Cortex of kidney (tissue), 1 donor: Measurements from ENCODE around the gene RANBP10.
"Not testable (repeated sequence)": the region's sequence is repeated elsewhere in the genome, so short reads cannot be mapped to it uniquely, and the experiment has no call there.

Experiments used
- DNase-seq: peaks from one replicate; lab custom pipeline; 2025; lab: John Stamatoyannopoulos, UW

The RANBP10 gene

GRCh38 chr16:67806428-67807147 is at the start of gene RANBP10, which contains the start of gene TSNAXIP1:
TSS of gene RANBP10 (minus strand) at chr16:67806560. CDS start at chr16:67806536, 24 bp downstream.
TSS of gene TSNAXIP1 (plus strand) at chr16:67806889. CDS start at chr16:67807150, 261 bp downstream.
- DNase-seq = peak; percentile 67

GRCh38 chr16:67855789-67856188 is 49.4 kb upstream of the RANBP10 start:
- DNase-seq = no peak

- no peak for DNase-seq
Observed at GRCh38 chr16:67853670-67854069, 47.3 kb upstream of the RANBP10 start.

GRCh38 chr16:67848118-67848517 is 41.8 kb upstream of the RANBP10 start:
- no peak for DNase-seq

GRCh38 chr16:67847064-67847861 is 40.9 kb upstream of the RANBP10 start, which contains the start of gene CENPT:
TSS of gene CENPT (minus strand) at chr16:67847693. CDS start at chr16:67833859, 13,834 bp downstream.
- DNase-seq = no peak

- peak; percentile 66 for DNase-seq
Observed at GRCh38 chr16:67846320-67847063, 40.1 kb upstream of the RANBP10 start, which contains the start of gene NUTF2. TSS of gene NUTF2 (plus strand) at chr16:67846933. CDS start at chr16:67865131, 18,198 bp downstream.

GRCh38 chr16:67846063-67846319 is 39.6 kb upstream of the RANBP10 start:
- no peak for DNase-seq

GRCh38 chr16:67845291-67846062 is 39.1 kb upstream of the RANBP10 start:
- no peak for DNase-seq

- DNase-seq = no peak
Observed at GRCh38 chr16:67844497-67844896, 38.1 kb upstream of the RANBP10 start.

GRCh38 chr16:67843343-67843765 is 37.0 kb upstream of the RANBP10 start:
- no peak for DNase-seq

GRCh38 chr16:67842509-67843342 is 36.4 kb upstream of the RANBP10 start:
- no peak for DNase-seq

GRCh38 chr16:67841816-67842508 is 35.6 kb upstream of the RANBP10 start, which contains the start of gene THAP11:
TSS of gene THAP11 (plus strand) at chr16:67842320. CDS start at chr16:67842555, 235 bp downstream.
- DNase-seq = peak; percentile 93

- DNase-seq = no peak
Observed at GRCh38 chr16:67841198-67841815, 34.9 kb upstream of the RANBP10 start.

- no peak for DNase-seq
Observed at GRCh38 chr16:67837811-67838210, 31.5 kb upstream of the RANBP10 start.

- DNase-seq = not testable (repeated sequence)
Observed at GRCh38 chr16:67837190-67837589, 30.8 kb upstream of the RANBP10 start.

GRCh38 chr16:67834242-67834614 is 27.9 kb upstream of the RANBP10 start:
- no peak for DNase-seq

GRCh38 chr16:67833415-67834241 is 27.3 kb upstream of the RANBP10 start:
- no peak for DNase-seq

GRCh38 chr16:67833030-67833414 is 26.7 kb upstream of the RANBP10 start:
- no peak for DNase-seq

- DNase-seq = no peak
Observed at GRCh38 chr16:67828651-67829050, 22.3 kb upstream of the RANBP10 start.
